AG04449 (cell line): ENCODE measurements around the gene KRTAP3-3.

ENCODE experiments used
- CTCF ChIA-PET: fragments of 350-600 bp; formaldehyde crosslinking; extraction: SDS; loops from one replicate; lab custom pipeline; 2021; ENCODE audit warnings: antibody characterized with exemption; lab: Yijun Ruan, JAX
- POLR2A ChIA-PET: fragments of 400-600, 350-600 bp; formaldehyde crosslinking; extraction: SDS; loops from one replicate; lab custom pipeline; 2020; ENCODE audit warnings: antibody characterized with exemption, inconsistent platforms; lab: Yijun Ruan, JAX
- DNase-seq: peaks from one replicate; pipeline ENCODE4 v3.0.0-alpha.2; 2010; ENCODE audit warnings: low read depth, low spot score
- H3K4me3 ChIP-seq: 2 replicates; pipeline ENCODE4 v1.5.1; 2011; ENCODE audit warnings: low read depth, mild to moderate bottlenecking, control low read depth, low read length
- CTCF ChIP-seq: IDR thresholded peaks from one replicate; pipeline ENCODE4 v1.5.1; 2011; ENCODE audit warnings: mild to moderate bottlenecking, moderate library complexity, low read length, control low read depth, inconsistent platforms; ENCODE audit not compliant: insufficient read depth; ENCODE audit errors: missing control alignments

Gene KRTAP3-3

GRCh38 chr17:41026715-41027471 is 32.9 kb upstream of the KRTAP3-3 start, which contains the start of gene KRTAP1-5:
KRTAP1-5 (minus strand) TSS chr17:41027208; CDS start chr17:41027155, 53 bp downstream.
- POLR2A ChIA-PET = interaction anchor here (1.1 to 1.5 kb wide), 2 partner anchors 10 to 469 kb away, joined by 3 read pairs; no protein-coding TSS in a partner anchor

GRCh38 chr17:41024697-41025096 is 30.7 kb upstream of the KRTAP3-3 start:
- ChIA-PET POLR2A (no interaction called here), CTCF (interaction anchor here (0.9 to 1.5 kb wide), 4 partner anchors 9 to 524 kb away, joined by 3 to 6 read pairs (median 3); no protein-coding TSS in a partner anchor)
- peak; percentile 51 for DNase-seq
- no peak overlapping the region for H3K4me3 ChIP-seq
- TF ChIP-seq CTCF = no peak

More at GRCh38 chr17:41026715-41027471, 32.9 kb upstream of the KRTAP3-3 start, which contains the start of gene KRTAP1-5:
- TF ChIP-seq CTCF = no peak
- CTCF ChIA-PET = interaction anchor here (0.7 to 1.7 kb wide), 5 partner anchors 9 to 522 kb away, joined by 3 to 4 read pairs (median 3); no protein-coding TSS in a partner anchor
- H3K4me3 ChIP-seq = peak within 1 kb of the TSS; percentile 7; the same call in 1 of the 2 replicates
- peak; percentile 77 for DNase-seq

- H3K4me3 ChIP-seq = no peak overlapping the region
- CTCF ChIA-PET = interaction anchor here (0.8 to 1.5 kb wide), 4 partner anchors 9 to 528 kb away, joined by 3 to 5 read pairs (median 4); no protein-coding TSS in a partner anchor
- no peak for DNase-seq
- POLR2A ChIA-PET = no interaction called here
- TF ChIP-seq CTCF = no peak
Measured at GRCh38 chr17:41020336-41020735, 26.4 kb upstream of the KRTAP3-3 start.

GRCh38 chr17:41019415-41019814 is 25.5 kb upstream of the KRTAP3-3 start:
- no peak for DNase-seq
- ChIA-PET POLR2A (no interaction called here), CTCF (interaction anchor here (0.9 to 2.0 kb wide), 3 partner anchors 9 to 529 kb away, joined by 3 to 6 read pairs (median 4); no protein-coding TSS in a partner anchor)
- H3K4me3 ChIP-seq = no peak overlapping the region
- no peak for TF ChIP-seq CTCF

- H3K4me3 ChIP-seq = no peak overlapping the region
- DNase-seq = no peak
- no peak for TF ChIP-seq CTCF
- ChIA-PET CTCF (interaction anchor here (1.5 to 2.0 kb wide), 2 partner anchors 10 kb away, joined by 5 to 6 read pairs; no protein-coding TSS in a partner anchor), POLR2A (no interaction called here)
Measured at GRCh38 chr17:41018541-41018940, 24.6 kb upstream of the KRTAP3-3 start.
